ENCODE results near the gene TEAD1. TPM values are rescaled to one million over a fixed set of nuclear protein-coding genes. Genes with fewer than 3 reads are reported as not detected.

Gene TEAD1
- total and polyA plus RNA-seq, 2 donors (not counting 3 experiments of a cell fraction or from before 2014, with no cell fraction given): 15.3 to 49.0 TPM

DNA sequence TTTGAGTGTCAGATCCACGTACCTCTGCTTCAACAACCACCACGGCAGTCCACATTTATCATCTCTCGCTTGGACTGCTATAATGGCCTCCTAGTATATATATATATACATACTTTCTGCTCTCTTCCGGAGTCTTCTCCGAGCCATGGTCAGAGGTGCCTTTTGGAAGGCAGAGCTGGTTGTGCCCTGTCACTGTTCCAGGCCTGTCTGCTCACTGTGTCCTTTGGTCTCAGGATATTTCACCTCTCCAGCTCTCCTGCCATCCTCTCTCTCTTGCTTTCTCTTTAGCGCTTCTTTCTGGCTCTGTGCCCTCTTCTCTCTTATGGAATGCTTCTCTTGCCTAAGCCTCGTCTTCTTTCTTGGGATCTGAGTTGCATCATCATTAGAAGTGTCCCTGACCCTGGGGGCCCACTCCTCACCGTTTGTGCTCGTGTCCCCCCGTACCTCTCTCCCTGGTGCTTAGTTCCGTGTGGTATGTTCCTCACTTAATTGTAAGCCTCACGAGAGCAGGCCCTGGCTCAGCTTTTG, 248.8 kb downstream of the TEAD1 start:
- no peak overlapping the region for H2AFZ ChIP-seq (ENCODE audit: low read depth, low read length)
- no peaks in the 10 kb centered on the region for H4K20me1 ChIP-seq (replicated peaks; ENCODE audit: control insufficient read depth, extremely low read depth, insufficient read depth, low read length)
- no TSS peak for BruUV-seq (replicated peaks)
- CTCF ChIA-PET: interaction anchor here (1.0 kb wide), 1 partner anchor 9 kb away, joined by 5 read pairs; no protein-coding TSS in a partner anchor
- POLR2A ChIA-PET: no interaction called here
- TF ChIP-seq GATA2 (IDR thresholded peaks at IDR 0.05; ENCODE audit: insufficient read depth, insufficient read length, low read depth, low read length): no peak
- TF ChIP-seq, protein P1, sequence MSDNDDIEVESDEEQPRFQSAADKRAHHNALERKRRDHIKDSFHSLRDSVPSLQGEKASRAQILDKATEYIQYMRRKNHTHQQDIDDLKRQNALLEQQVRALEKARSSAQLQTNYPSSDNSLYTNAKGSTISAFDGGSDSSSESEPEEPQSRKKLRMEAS (IDR thresholded peaks at IDR 0.05; ENCODE audit: insufficient read depth, insufficient read length): no peak
- no peak for TF ChIP-seq JUN (IDR thresholded peaks at IDR 0.05; ENCODE audit: borderline replicate concordance, insufficient read depth, insufficient read length, low read depth)
- TF ChIP-seq FOS (IDR thresholded peaks at IDR 0.05; ENCODE audit: borderline replicate concordance, insufficient read depth, low read length): no peak
- TF ChIP-seq MYC (IDR thresholded peaks at IDR 0.05; ENCODE audit: low read depth, low read length): no peak
- no peak for TF ChIP-seq POLR2AphosphoS5 (IDR thresholded peaks at IDR 0.05; ENCODE audit: insufficient read depth, low read depth, low read length)
- TF ChIP-seq EZH2 (IDR thresholded peaks at IDR 0.05; ENCODE audit: borderline replicate concordance, low read depth, low read length, severe bottlenecking): no peak
- TF ChIP-seq POLR2A (IDR thresholded peaks at IDR 0.05; ENCODE audit: low read depth, low read length): no peak
- TF ChIP-seq, protein P2, sequence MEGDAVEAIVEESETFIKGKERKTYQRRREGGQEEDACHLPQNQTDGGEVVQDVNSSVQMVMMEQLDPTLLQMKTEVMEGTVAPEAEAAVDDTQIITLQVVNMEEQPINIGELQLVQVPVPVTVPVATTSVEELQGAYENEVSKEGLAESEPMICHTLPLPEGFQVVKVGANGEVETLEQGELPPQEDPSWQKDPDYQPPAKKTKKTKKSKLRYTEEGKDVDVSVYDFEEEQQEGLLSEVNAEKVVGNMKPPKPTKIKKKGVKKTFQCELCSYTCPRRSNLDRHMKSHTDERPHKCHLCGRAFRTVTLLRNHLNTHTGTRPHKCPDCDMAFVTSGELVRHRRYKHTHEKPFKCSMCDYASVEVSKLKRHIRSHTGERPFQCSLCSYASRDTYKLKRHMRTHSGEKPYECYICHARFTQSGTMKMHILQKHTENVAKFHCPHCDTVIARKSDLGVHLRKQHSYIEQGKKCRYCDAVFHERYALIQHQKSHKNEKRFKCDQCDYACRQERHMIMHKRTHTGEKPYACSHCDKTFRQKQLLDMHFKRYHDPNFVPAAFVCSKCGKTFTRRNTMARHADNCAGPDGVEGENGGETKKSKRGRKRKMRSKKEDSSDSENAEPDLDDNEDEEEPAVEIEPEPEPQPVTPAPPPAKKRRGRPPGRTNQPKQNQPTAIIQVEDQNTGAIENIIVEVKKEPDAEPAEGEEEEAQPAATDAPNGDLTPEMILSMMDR (IDR thresholded peaks at IDR 0.05; ENCODE audit: extremely low read depth in 1 of 2, insufficient read depth in 1 of 2, low read depth in 1 of 2, low read length in 2 of 2): no peak
- FAIRE-seq (no peak), DNase-seq (ENCODE audit: low read depth, low spot score) (no peak)
- H3K4me3 ChIP-seq (replicated peaks in 1 of 3; ENCODE audit: insufficient read depth in 1 of 3, low read depth in 1 of 3, low read length in 3 of 3): no peak overlapping the region
- no peak overlapping the region for H3K27ac ChIP-seq (ENCODE audit: insufficient read depth, low read depth, low read length)
- no peak overlapping the region for H3K4me2 ChIP-seq (ENCODE audit: insufficient read depth, low read length)
- no peaks in the 10 kb centered on the region for H3K9me3 ChIP-seq (replicated peaks; ENCODE audit: control insufficient read depth, insufficient read depth, low read length)
- H3K79me2 ChIP-seq (ENCODE audit: control insufficient read depth, insufficient read depth, low read length): no peaks in the 10 kb centered on the region
- H3K9me1 ChIP-seq (replicated peaks; ENCODE audit: control insufficient read depth, extremely low read depth, insufficient read depth, low read length): no peaks in the 10 kb centered on the region
- dilution Hi-C loops (cut with MboI; ENCODE audit: extremely low pct_ligation_motif_present, low sequenced_read_pairs) (no loop called here), intact Hi-C loops (cut with micrococcal nuclease) (no loop called here)
- peaks cover 0 to 6% of the 10 kb centered on the region in 2 experiments for H3K36me3 ChIP-seq (ENCODE audit: control insufficient read depth in 2 of 2, extremely low read depth in 1 of 2, insufficient read depth in 2 of 2, low read length in 2 of 2)
- H3K9ac ChIP-seq (replicated peaks; ENCODE audit: extremely low read depth, insufficient read depth, low read length): no peak overlapping the region
- H3K27me3 ChIP-seq (ENCODE audit: control insufficient read depth in 2 of 2, insufficient read depth in 2 of 2, low read length in 2 of 2): no peaks in the 10 kb centered on the region
- H3K4me1 ChIP-seq (ENCODE audit: control insufficient read depth, extremely low read depth, insufficient read depth, low read length): no peaks in the 10 kb centered on the region
